HCT116 (cell line): ENCODE results near the gene TMEM63B. TPM values are rescaled to one million over a fixed set of nuclear protein-coding genes. Genes with fewer than 3 reads are reported as not detected.
"Not testable (repeated sequence)": the region's sequence is repeated elsewhere in the genome, so short reads cannot be mapped to it uniquely, and the experiment has no call there.

Experiments
- ATAC-seq: fragments of 200-7000 bp; cut with Tn5 transposase; 2 replicates; pipeline ENCODE4 v1.9.1; 2020; ENCODE audit warnings: mild to moderate bottlenecking, moderate library complexity
- BruUV-seq: library from RNA; stranded (reverse); fragments of 400-500 nt; replicated peaks from 2 replicates; lab custom pipeline; 2021; lab: Mats Ljungman, UMichigan
- CTCF ChIA-PET: fragments of 300-600 bp; sonication (Branson Sonifier 250); formaldehyde crosslinking; loops from one replicate; lab custom pipeline; 2021; ENCODE audit warnings: antibody characterized with exemption; lab: Charles Lee
- POLR2A ChIA-PET: fragments of 300-600, 350-600 bp; sonication (Branson Sonifier 250); formaldehyde crosslinking; loops from one replicate; lab custom pipeline; 2021; ENCODE audit warnings: antibody characterized with exemption; lab: Charles Lee
- RAD21 ChIA-PET, 2 experiments: fragments of 300-600 bp; sonication (Branson Sonifier 250); formaldehyde crosslinking; loops; one replicate each; lab custom pipeline; 2023; ENCODE audit warnings: low total read pairs in 2 of 2; ENCODE audit not compliant: uncharacterized antibody in 2 of 2, unreplicated experiment in 2 of 2, low non-redundant PET in 1 of 2; lab: Charles Lee
- DNase-seq: peaks from one replicate; pipeline ENCODE4 v3.0.0-alpha.2; 2010; ENCODE audit warnings: low read depth, low spot score
- H2AFZ ChIP-seq: fragments of 200-600 bp; shearing (Covaris generic), sonication (generic); 2 replicates; pipeline ENCODE4 v1.6.1; 2017; ENCODE audit warnings: low read depth, mixed run types, mixed read lengths, antibody characterized with exemption, low read length; ENCODE audit not compliant: poor library complexity, severe bottlenecking
- H3K27ac ChIP-seq: 2 replicates; pipeline ENCODE4 v1.5.1; 2012; ENCODE audit warnings: low read depth, low read length
- H3K27me3 ChIP-seq: fragments of 200-600 bp; sonication (generic); 2 replicates; pipeline ENCODE4 v1.6.1; 2016; ENCODE audit warnings: mixed run types, low read length, mixed read lengths; ENCODE audit not compliant: insufficient read depth
- H3K36me3 ChIP-seq, 2 experiments: fragments of 200-500 bp in 1 of 2; fragments of 200-600 bp in 1 of 2; sonication (Bioruptor generic) in 1 of 2; sonication (generic) in 1 of 2; 2 replicates each; pipeline versions ENCODE4 v1.5.1 to v1.6.1; 2014 to 2016; ENCODE audit warnings: low read length in 2 of 2, inconsistent platforms in 1 of 2, mixed read lengths in 1 of 2, mixed run types in 1 of 2; ENCODE audit not compliant: insufficient read depth in 2 of 2, control insufficient read depth in 1 of 2
- H3K4me1 ChIP-seq, 2 experiments: fragments of 200-600 bp in 1 of 2; sonication (generic) in 1 of 2; 2 replicates each; pipeline versions ENCODE4 v1.5.1 to v1.6.1; 2012 to 2017; ENCODE audit warnings: low read length in 2 of 2, inconsistent platforms in 1 of 2, mild to moderate bottlenecking in 1 of 2, mixed read lengths in 1 of 2, mixed run types in 1 of 2, moderate library complexity in 1 of 2; ENCODE audit not compliant: insufficient read depth in 2 of 2, control insufficient read depth in 1 of 2
- H3K4me2 ChIP-seq: fragments of 200-600 bp; sonication (generic); 2 replicates; pipeline ENCODE4 v1.6.1; 2017; ENCODE audit warnings: mixed run types, low read length, mixed read lengths
- H3K4me3 ChIP-seq, 2 experiments: fragments of 200-600 bp in 1 of 2; sonication (generic) in 1 of 2; replicated peaks in 1 of 2; 2 replicates each; pipeline ENCODE4 v1.5.1; 2011 to 2016; ENCODE audit warnings: low read length in 2 of 2, control low read depth in 1 of 2, low read depth in 1 of 2, mild to moderate bottlenecking in 1 of 2, mixed read lengths in 1 of 2, mixed run types in 1 of 2
- H3K79me2 ChIP-seq: fragments of 200-600 bp; sonication (generic); 2 replicates; pipeline ENCODE4 v1.6.1; 2017; ENCODE audit warnings: mild to moderate bottlenecking, mixed run types, low read length, moderate library complexity, mixed read lengths; ENCODE audit not compliant: insufficient read depth
- H3K9ac ChIP-seq: fragments of 200-600 bp; sonication (generic); 2 replicates; pipeline ENCODE4 v1.6.1; 2016; ENCODE audit warnings: low read length, mixed read lengths
- H3K9me2 ChIP-seq: fragments of 200-600 bp; sonication (generic), shearing (Covaris generic); 2 replicates; pipeline ENCODE4 v1.6.1; 2017; ENCODE audit warnings: mixed run types, mild to moderate bottlenecking, moderate library complexity; ENCODE audit not compliant: insufficient read depth
- H3K9me3 ChIP-seq, 2 experiments: fragments of 200-500 bp in 1 of 2; fragments of 200-600 bp in 1 of 2; sonication (Bioruptor generic) in 1 of 2; sonication (generic) in 1 of 2; 2 replicates each; pipeline ENCODE4 v1.6.1; 2014 to 2017; ENCODE audit warnings: low read length in 2 of 2, mixed read lengths in 2 of 2, inconsistent platforms in 1 of 2, low read depth in 1 of 2, mild to moderate bottlenecking in 1 of 2, mixed run types in 1 of 2, moderate library complexity in 1 of 2; ENCODE audit not compliant: control insufficient read depth in 1 of 2, insufficient read depth in 1 of 2
- H4K20me1 ChIP-seq: fragments of 200-600 bp; sonication (generic), shearing (Covaris generic); 2 replicates; pipeline ENCODE4 v1.6.1; 2017; ENCODE audit warnings: mixed run types, mild to moderate bottlenecking, moderate library complexity; ENCODE audit not compliant: insufficient read depth
- CEBPB ChIP-seq: IDR thresholded peaks from 2 replicates; pipeline ENCODE4 v1.6.1; 2012; ENCODE audit warnings: low read depth
- EGR1 ChIP-seq: IDR thresholded peaks from 2 replicates; pipeline ENCODE4 v1.6.1; 2012; ENCODE audit warnings: low read depth
- EZH2phosphoT487 ChIP-seq: fragments of 200-600 bp; IDR thresholded peaks from 2 replicates; pipeline ENCODE4 v1.6.1; 2018; ENCODE audit warnings: antibody characterized with exemption, borderline replicate concordance
- FOSL1 ChIP-seq: IDR thresholded peaks from 2 replicates; pipeline ENCODE4 v1.6.1; 2012; ENCODE audit warnings: low read depth
- POLR2A ChIP-seq: IDR thresholded peaks from 2 replicates; pipeline ENCODE4 v1.7.0; 2011; ENCODE audit warnings: borderline replicate concordance; ENCODE audit not compliant: insufficient read depth, insufficient read length; ENCODE audit errors: extremely low read depth
- POLR2AphosphoS5 ChIP-seq: IDR thresholded peaks from 2 replicates; pipeline ENCODE4 v1.6.1; 2011; ENCODE audit warnings: mild to moderate bottlenecking, low read depth, low read length, moderate library complexity
- RAD21 ChIP-seq: IDR thresholded peaks from 2 replicates; pipeline ENCODE4 v1.6.1; 2012; ENCODE audit warnings: low read depth, mild to moderate bottlenecking
- SIN3A ChIP-seq: IDR thresholded peaks from 2 replicates; pipeline ENCODE4 v1.6.1; 2012; ENCODE audit warnings: low read depth
- SP1 ChIP-seq: IDR thresholded peaks from 2 replicates; pipeline ENCODE4 v1.6.1; 2012; ENCODE audit warnings: low read depth
- SRF ChIP-seq: IDR thresholded peaks from 2 replicates; pipeline ENCODE4 v1.6.1; 2012; ENCODE audit warnings: low read depth
- YY1 ChIP-seq: IDR thresholded peaks from 2 replicates; pipeline ENCODE4 v1.6.1; 2011; ENCODE audit warnings: low read length, low read depth, moderate library complexity, mild to moderate bottlenecking; ENCODE audit not compliant: insufficient replicate concordance; ENCODE audit errors: extremely low read depth
- ZBTB33 ChIP-seq: IDR thresholded peaks from 2 replicates; pipeline ENCODE4 v1.6.1; 2011; ENCODE audit warnings: mild to moderate bottlenecking, low read length, moderate library complexity; ENCODE audit not compliant: insufficient replicate concordance; ENCODE audit errors: extremely low read depth
- ZFX ChIP-seq: fragments of 450-650 bp; IDR thresholded peaks from 2 replicates; pipeline ENCODE4 v1.6.1; 2017
- intact Hi-C: fragments of 100-400 bp; cut with micrococcal nuclease; formaldehyde crosslinking; loops from 2 replicates; pipeline ENCODE4 v1.10.0; 2022
- total RNA-seq: library from RNA; stranded (reverse); gene quantifications from one replicate; pipeline ENCODE4 v1.2.1, GENCODE V29; 2021; ENCODE audit not compliant: unreplicated experiment

Gene TMEM63B
- total RNA-seq, 1 experiment from 2014 or later, result 58.2 TPM

- H4K20me1 ChIP-seq, result no peaks in the 10 kb centered on the region
- CTCF ChIA-PET, result no interaction called here
- BruUV-seq, result no TSS peak
- no peaks in the 10 kb centered on the region for H3K9me2 ChIP-seq
- intact Hi-C loops, result no loop called here
- H3K4me2 ChIP-seq, result no peak overlapping the region
- POLR2A ChIA-PET, result no interaction called here
- no peak overlapping the region for H3K4me3 ChIP-seq
- no peak overlapping the region for H2AFZ ChIP-seq
- peaks cover 0 to 8% of the 10 kb centered on the region in 2 experiments; a peak in 1 of 4 replicates for H3K4me1 ChIP-seq
- H3K79me2 ChIP-seq, result no peaks in the 10 kb centered on the region
- no peak overlapping the region for H3K9ac ChIP-seq
- RAD21 ChIA-PET, result no interaction called here
- no peaks in the 10 kb centered on the region for H3K27me3 ChIP-seq
- DNase-seq, result no peak
- no peak for TF ChIP-seq RAD21
- TF ChIP-seq POLR2A, result no peak
- TF ChIP-seq ZFX, result no peak
- no peak for TF ChIP-seq FOSL1
- no peak for TF ChIP-seq SRF
- no peak for TF ChIP-seq EZH2phosphoT487
- no peak for TF ChIP-seq SP1
- TF ChIP-seq CEBPB, result no peak
- H3K27ac ChIP-seq, result no peak overlapping the region
- H3K9me3 ChIP-seq, result no peaks in the 10 kb centered on the region
- ATAC-seq, result no peak
- H3K36me3 ChIP-seq, result no peaks in the 10 kb centered on the region
Observed at GRCh38 chr6:44182911-44183390, 55.6 kb downstream of the TMEM63B start.

GRCh38 chr6:44183783-44184182 is 56.4 kb downstream of the TMEM63B start:
- no peaks in the 10 kb centered on the region for H4K20me1 ChIP-seq
- intact Hi-C loops, result no loop called here
- H3K79me2 ChIP-seq, result no peaks in the 10 kb centered on the region
- DNase-seq, result no peak
- H3K4me2 ChIP-seq, result no peak overlapping the region
- H3K4me1 ChIP-seq, result peaks cover 0 to 8% of the 10 kb centered on the region in 2 experiments; a peak in 1 of 4 replicates
- no peaks in the 10 kb centered on the region for H3K9me2 ChIP-seq
- H3K27me3 ChIP-seq, result no peaks in the 10 kb centered on the region
- ATAC-seq, result no peak
- no peak overlapping the region for H3K27ac ChIP-seq
- no peak overlapping the region for H2AFZ ChIP-seq
- no peaks in the 10 kb centered on the region for H3K36me3 ChIP-seq
- BruUV-seq, result no TSS peak
- ChIA-PET CTCF (no interaction called here), RAD21 (no interaction called here)
- TF ChIP-seq EZH2phosphoT487, result no peak
- no peak for TF ChIP-seq ZBTB33
- no peak for TF ChIP-seq SRF
- TF ChIP-seq SIN3A, result no peak
- TF ChIP-seq YY1, result no peak
- TF ChIP-seq POLR2AphosphoS5, result no peak
- TF ChIP-seq EGR1, result no peak
- no peak for TF ChIP-seq POLR2A
- no peak for TF ChIP-seq ZFX
- TF ChIP-seq, all 23 proteins: peak for 0
- POLR2A ChIA-PET, result no interaction called here
- H3K4me3 ChIP-seq, result no peak overlapping the region
- no peak overlapping the region for H3K9ac ChIP-seq
- no peaks in the 10 kb centered on the region for H3K9me3 ChIP-seq

GRCh38 chr6:44185356-44185755 is 58.0 kb downstream of the TMEM63B start:
- POLR2A ChIA-PET, result interaction anchor here (0.6 kb wide), 1 partner anchor 27 kb away, joined by 4 read pairs; no protein-coding TSS in a partner anchor
- H3K36me3 ChIP-seq, H3K9me3 ChIP-seq, intact Hi-C loops, H3K4me3 ChIP-seq, H2AFZ ChIP-seq, DNase-seq, ATAC-seq, H3K27me3 ChIP-seq, H3K4me2 ChIP-seq, H3K9me2 ChIP-seq, H3K4me1 ChIP-seq, H3K79me2 ChIP-seq, H3K9ac ChIP-seq, CTCF ChIA-PET, RAD21 ChIA-PET, BruUV-seq, H4K20me1 ChIP-seq, H3K27ac ChIP-seq: not testable (repeated sequence)
